Measurements from ENCODE around the gene MGST2.

The MGST2 gene

DNA sequence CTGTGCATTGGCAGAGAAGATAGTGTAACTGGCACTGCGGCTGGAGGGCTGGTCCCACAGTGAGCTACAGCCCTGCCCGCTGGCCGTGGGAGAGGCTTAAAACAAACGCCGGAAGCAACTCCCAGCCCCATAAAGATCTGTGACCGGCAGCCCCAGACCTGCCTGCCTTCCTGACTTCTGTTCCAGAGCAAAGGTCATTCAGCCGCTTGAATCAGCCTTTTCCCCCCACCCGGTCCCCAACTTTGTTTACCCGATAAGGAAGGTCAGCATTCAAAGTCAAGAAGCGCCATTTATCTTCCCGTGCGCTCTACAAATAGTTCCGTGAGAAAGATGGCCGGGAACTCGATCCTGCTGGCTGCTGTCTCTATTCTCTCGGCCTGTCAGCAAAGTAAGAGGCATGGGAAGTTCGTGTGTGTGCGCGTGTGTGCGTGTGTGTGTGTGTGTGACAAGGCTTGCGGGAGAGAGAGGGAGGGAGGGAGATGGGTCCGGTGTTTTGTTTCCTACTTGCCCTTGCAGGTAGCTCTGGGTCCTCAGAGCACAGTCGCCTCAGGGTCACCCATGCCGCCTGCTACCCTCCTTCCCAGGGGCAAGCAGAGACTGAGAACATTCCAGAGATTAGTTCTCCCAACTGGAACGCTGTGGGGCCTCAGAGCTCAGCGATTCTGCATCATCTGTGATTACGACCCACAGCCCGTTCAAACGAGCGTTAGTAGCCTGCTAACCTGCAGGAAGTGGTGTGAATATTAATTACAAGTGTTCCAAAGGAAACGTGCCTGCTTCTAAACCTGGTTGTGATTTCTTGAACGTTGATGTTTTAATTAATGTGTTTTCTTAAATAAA is at the start of gene MGST2:
TSS of gene MGST2 (plus strand) at position 130 of the 840 bp plus-strand sequence. CDS start at position 331, 201 bp downstream.
- Histone ChIP-seq H3K4me1 (ENCODE audit: control insufficient read depth, insufficient read depth, low read length) (peaks cover 50% of the 10 kb centered on the region), H3K36me3 (ENCODE audit: control insufficient read depth, insufficient read depth, low read length) (no peaks in the 10 kb centered on the region), H3K4me3 (ENCODE audit: low read length) (peak within 1 kb of the TSS; percentile 94), H3K9me3 (ENCODE audit: control insufficient read depth, low read length) (no peaks in the 10 kb centered on the region), H3K9ac (ENCODE audit: low read length) (peak within 1 kb of the TSS; percentile 91), H3K27me3 (ENCODE audit: control insufficient read depth, insufficient read depth, low read length) (no peaks in the 10 kb centered on the region)

DNA sequence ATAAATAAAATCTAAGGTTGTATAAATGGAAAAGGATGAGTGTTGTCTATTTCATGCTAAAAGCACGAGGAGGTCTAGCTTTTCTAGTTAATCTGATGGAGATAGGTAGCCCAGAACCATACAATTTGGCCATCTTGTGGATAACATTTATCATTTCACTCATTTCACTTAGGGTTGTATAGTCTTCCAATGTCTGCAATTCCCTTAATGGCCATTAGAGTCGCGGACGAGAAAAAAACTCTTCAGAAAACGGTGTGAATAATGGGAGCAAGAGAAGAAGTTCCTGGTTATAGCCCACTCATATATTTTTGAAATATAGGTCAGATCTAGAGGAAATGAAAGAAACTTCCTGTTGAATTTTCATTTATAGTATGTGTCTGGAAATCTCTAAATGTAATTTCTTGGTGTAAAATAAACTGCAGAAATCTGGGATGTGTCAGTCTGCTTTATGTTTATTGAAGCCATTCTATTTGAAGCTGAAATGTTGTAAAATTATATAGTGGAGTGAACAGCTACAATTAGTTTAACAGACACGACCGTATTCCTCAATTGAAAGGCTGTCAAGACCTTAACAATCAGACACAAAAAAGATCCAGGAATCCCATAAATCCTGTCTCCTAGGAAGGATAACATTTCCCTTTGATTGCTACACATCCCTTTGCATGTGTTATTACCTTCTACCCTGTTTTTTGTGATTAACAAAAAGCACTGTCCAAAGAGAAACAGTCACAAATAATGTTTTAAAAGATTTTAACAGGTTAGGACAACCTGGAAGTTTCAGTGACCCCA is 47.7 kb upstream of the MGST2 start:
- no peaks in the 10 kb centered on the region for H3K9me3 ChIP-seq (ENCODE audit: control insufficient read depth, low read length)
- H3K27me3 ChIP-seq (ENCODE audit: control insufficient read depth, insufficient read depth, low read length): no peaks in the 10 kb centered on the region
- H3K4me3 ChIP-seq (ENCODE audit: low read length): no peak overlapping the region
- H3K4me1 ChIP-seq (ENCODE audit: control insufficient read depth, insufficient read depth, low read length): no peaks in the 10 kb centered on the region
- no peak overlapping the region for H3K9ac ChIP-seq (ENCODE audit: low read length)
- no peaks in the 10 kb centered on the region for H3K36me3 ChIP-seq (ENCODE audit: control insufficient read depth, insufficient read depth, low read length)

- no peaks in the 10 kb centered on the region for H3K9me3 ChIP-seq (ENCODE audit: control insufficient read depth, low read length)
- no peak overlapping the region for H3K4me3 ChIP-seq (ENCODE audit: low read length)
- H3K9ac ChIP-seq (ENCODE audit: low read length): no peak overlapping the region
- H3K27me3 ChIP-seq (ENCODE audit: control insufficient read depth, insufficient read depth, low read length): no peaks in the 10 kb centered on the region
- H3K4me1 ChIP-seq (ENCODE audit: control insufficient read depth, insufficient read depth, low read length): no peaks in the 10 kb centered on the region
- no peaks in the 10 kb centered on the region for H3K36me3 ChIP-seq (ENCODE audit: control insufficient read depth, insufficient read depth, low read length)
Observed at GRCh38 chr4:139619644-139620043, 46.0 kb upstream of the MGST2 start.

DNA sequence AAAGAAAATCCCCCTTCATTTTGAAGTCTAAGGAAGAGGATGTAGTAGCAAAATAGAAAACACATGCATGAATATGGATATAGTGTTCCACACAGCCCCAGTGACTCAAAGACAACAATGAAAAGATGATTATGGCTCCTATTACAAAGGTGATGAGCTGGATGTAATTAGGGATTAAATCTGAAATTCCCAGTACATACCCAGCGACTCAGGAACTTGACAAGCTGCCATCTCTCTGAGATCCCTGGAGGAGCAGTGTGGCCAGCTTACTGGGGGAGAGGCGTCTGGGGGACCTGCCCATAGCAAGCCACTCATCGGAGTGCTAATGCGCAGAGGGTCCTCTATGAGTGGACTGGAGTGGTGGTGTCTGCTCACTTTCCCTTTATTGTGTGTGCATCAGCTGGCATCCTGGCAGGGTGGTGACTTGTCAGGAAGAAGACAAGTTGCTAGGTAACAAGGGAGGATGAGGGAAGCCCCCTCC is 42.7 kb upstream of the MGST2 start:
- Histone ChIP-seq H3K9ac (ENCODE audit: low read length) (no peak overlapping the region), H3K4me3 (ENCODE audit: low read length) (no peak overlapping the region), H3K4me1 (ENCODE audit: control insufficient read depth, insufficient read depth, low read length) (peaks cover 3% of the 10 kb centered on the region), H3K36me3 (ENCODE audit: control insufficient read depth, insufficient read depth, low read length) (no peaks in the 10 kb centered on the region), H3K9me3 (ENCODE audit: control insufficient read depth, low read length) (no peaks in the 10 kb centered on the region), H3K27me3 (ENCODE audit: control insufficient read depth, insufficient read depth, low read length) (no peaks in the 10 kb centered on the region)

- H3K36me3 ChIP-seq (ENCODE audit: control insufficient read depth, insufficient read depth, low read length): no peaks in the 10 kb centered on the region
Observed at GRCh38 chr4:139624441-139625092, 41.1 kb upstream of the MGST2 start.

DNA sequence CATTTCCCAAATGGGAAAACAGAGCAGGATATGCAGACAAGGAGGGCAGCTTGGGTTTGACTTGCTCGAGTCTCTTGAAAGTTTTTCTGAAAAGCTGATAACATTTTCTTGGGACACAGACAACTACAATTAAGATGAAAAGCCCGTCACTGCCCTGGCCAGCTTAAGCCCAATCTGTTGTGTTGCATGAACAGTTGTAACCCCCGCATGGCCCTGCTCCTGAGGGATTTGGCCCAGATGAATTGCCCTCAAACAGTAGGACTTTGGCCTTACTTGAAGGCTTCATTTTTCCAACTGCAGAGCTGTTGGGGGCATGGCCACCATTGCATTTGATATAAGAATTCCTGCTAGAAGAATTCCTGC is 40.5 kb upstream of the MGST2 start:
- H3K36me3 ChIP-seq (ENCODE audit: control insufficient read depth, insufficient read depth, low read length): no peaks in the 10 kb centered on the region
- H3K27me3 ChIP-seq (ENCODE audit: control insufficient read depth, insufficient read depth, low read length): no peaks in the 10 kb centered on the region
- H3K9me3 ChIP-seq (ENCODE audit: control insufficient read depth, low read length): no peaks in the 10 kb centered on the region
- no peak overlapping the region for H3K4me3 ChIP-seq (ENCODE audit: low read length)
- H3K4me1 ChIP-seq (ENCODE audit: control insufficient read depth, insufficient read depth, low read length): peaks cover 4% of the 10 kb centered on the region
- no peak overlapping the region for H3K9ac ChIP-seq (ENCODE audit: low read length)

More at GRCh38 chr4:139624441-139625092, 41.1 kb upstream of the MGST2 start:
- H3K9ac ChIP-seq (ENCODE audit: low read length): no peak overlapping the region
- H3K27me3 ChIP-seq (ENCODE audit: control insufficient read depth, insufficient read depth, low read length): no peaks in the 10 kb centered on the region
- H3K4me3 ChIP-seq (ENCODE audit: low read length): no peak overlapping the region
- peaks cover 4% of the 10 kb centered on the region for H3K4me1 ChIP-seq (ENCODE audit: control insufficient read depth, insufficient read depth, low read length)
- H3K9me3 ChIP-seq (ENCODE audit: control insufficient read depth, low read length): no peaks in the 10 kb centered on the region

GRCh38 chr4:139625482-139625881 is 40.1 kb upstream of the MGST2 start:
- Histone ChIP-seq H3K27me3 (ENCODE audit: control insufficient read depth, insufficient read depth, low read length) (no peaks in the 10 kb centered on the region), H3K9ac (ENCODE audit: low read length) (no peak overlapping the region), H3K36me3 (ENCODE audit: control insufficient read depth, insufficient read depth, low read length) (no peaks in the 10 kb centered on the region), H3K9me3 (ENCODE audit: control insufficient read depth, low read length) (no peaks in the 10 kb centered on the region), H3K4me3 (ENCODE audit: low read length) (no peak overlapping the region), H3K4me1 (ENCODE audit: control insufficient read depth, insufficient read depth, low read length) (peaks cover 4% of the 10 kb centered on the region)

DNA sequence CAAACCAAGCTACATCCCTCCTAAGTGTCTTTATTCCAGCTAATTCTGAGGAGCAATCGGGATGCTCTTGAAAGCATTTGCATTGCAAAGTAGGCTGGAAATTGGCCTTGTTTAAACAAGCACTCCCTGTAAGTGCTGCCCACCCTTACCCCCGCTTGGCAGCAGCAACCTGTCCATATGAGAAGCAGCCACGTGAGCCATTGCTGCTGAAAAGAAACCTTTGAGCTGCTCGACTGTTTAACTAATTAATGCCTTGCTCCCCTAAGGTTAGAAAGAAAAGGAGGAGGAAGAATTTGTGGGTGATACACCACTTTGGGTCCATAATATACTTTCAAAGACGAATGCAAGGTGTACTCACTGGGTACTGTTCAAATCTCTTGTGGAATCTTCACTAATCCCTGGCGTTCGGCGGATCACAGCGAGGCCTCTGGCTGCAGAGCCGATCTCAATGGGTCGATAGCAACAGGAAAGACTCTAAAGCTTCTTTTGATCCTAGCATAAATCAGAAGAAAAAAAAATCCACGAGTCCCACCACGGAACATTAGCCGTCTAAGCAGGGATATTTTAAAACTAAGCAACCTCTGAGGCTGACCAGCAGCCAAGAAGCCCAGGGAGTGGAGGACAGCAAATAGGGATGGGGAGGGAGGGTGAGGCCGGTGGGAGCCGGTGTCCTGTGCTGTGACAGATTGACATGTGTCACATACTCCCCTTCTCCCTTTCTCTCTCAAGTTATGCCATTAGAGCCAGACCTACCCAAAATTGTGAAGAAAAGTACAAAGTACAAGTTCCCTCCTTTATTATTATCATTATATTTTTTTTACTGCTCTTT is 37.2 kb upstream of the MGST2 start:
- Histone ChIP-seq H3K27me3 (ENCODE audit: control insufficient read depth, insufficient read depth, low read length) (no peaks in the 10 kb centered on the region), H3K36me3 (ENCODE audit: control insufficient read depth, insufficient read depth, low read length) (no peaks in the 10 kb centered on the region), H3K4me3 (ENCODE audit: low read length) (no peak overlapping the region), H3K9me3 (ENCODE audit: control insufficient read depth, low read length) (no peaks in the 10 kb centered on the region), H3K4me1 (ENCODE audit: control insufficient read depth, insufficient read depth, low read length) (peaks cover 4% of the 10 kb centered on the region), H3K9ac (ENCODE audit: low read length) (no peak overlapping the region)

DNA sequence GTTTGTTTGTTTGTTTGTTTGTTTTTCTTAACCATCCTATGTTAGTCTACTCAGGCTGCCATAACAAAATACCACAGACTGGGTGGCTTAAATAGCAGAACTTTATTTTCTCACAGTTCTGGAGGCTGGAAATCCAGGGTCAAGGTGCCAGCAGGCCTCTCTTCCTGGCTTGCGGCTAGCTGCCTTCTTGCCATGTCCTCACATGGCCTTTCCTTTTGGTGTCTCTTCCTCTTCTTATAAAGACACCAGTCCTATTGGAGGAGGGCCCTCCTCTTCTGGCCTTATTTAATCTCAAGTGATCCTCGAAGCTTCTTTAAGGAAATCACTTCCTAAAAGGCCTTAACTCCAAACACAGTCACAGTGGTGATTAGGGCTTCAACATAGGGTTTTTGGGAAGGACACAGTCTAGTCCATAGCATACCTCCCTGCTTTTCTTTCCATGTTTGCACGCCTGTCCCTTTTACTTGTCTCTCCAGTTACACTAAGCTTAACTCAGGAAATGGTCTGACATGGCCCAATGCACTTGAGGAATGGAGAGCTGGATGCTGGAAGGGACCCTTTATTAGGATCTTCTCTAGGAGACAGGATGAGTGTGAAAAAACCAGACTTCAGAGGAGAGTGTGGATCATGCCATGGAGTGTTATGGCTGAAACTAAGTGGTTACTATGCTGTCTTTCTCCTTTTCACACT is 36.0 kb upstream of the MGST2 start:
- H3K4me1 ChIP-seq (ENCODE audit: control insufficient read depth, insufficient read depth, low read length): peaks cover 4% of the 10 kb centered on the region
- no peaks in the 10 kb centered on the region for H3K36me3 ChIP-seq (ENCODE audit: control insufficient read depth, insufficient read depth, low read length)
- no peaks in the 10 kb centered on the region for H3K27me3 ChIP-seq (ENCODE audit: control insufficient read depth, insufficient read depth, low read length)
- no peak overlapping the region for H3K4me3 ChIP-seq (ENCODE audit: low read length)
- no peaks in the 10 kb centered on the region for H3K9me3 ChIP-seq (ENCODE audit: control insufficient read depth, low read length)
- H3K9ac ChIP-seq (ENCODE audit: low read length): no peak overlapping the region

- Histone ChIP-seq H3K27me3 (ENCODE audit: control insufficient read depth, insufficient read depth, low read length) (no peaks in the 10 kb centered on the region), H3K36me3 (ENCODE audit: control insufficient read depth, insufficient read depth, low read length) (no peaks in the 10 kb centered on the region), H3K4me3 (ENCODE audit: low read length) (no peak overlapping the region), H3K9me3 (ENCODE audit: control insufficient read depth, low read length) (no peaks in the 10 kb centered on the region), H3K9ac (ENCODE audit: low read length) (no peak overlapping the region), H3K4me1 (ENCODE audit: control insufficient read depth, insufficient read depth, low read length) (peaks cover 4% of the 10 kb centered on the region)
Observed at GRCh38 chr4:139630126-139630495, 35.5 kb upstream of the MGST2 start.

DNA sequence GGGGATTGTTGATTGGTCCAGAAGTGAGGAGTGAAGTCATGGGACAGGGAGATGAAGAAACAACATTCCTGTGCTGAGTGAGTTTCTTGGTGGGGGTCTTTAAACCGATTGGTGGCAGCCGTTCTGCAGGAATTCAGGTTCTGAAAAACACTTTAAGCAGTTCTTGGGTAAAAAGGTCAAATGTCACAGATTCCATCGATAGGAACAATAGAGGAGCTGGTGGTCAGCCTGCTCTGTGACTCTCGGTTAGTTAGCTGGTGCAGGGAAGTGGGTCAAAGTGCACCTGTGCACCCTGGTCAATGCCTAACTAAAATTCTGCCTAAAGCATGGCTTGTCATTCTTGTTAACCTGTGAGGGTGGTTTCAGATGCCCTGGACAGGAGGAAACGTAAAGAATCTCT is 34.6 kb upstream of the MGST2 start:
- Histone ChIP-seq H3K36me3 (ENCODE audit: control insufficient read depth, insufficient read depth, low read length) (no peaks in the 10 kb centered on the region), H3K9me3 (ENCODE audit: control insufficient read depth, low read length) (no peaks in the 10 kb centered on the region), H3K4me3 (ENCODE audit: low read length) (no peak overlapping the region), H3K27me3 (ENCODE audit: control insufficient read depth, insufficient read depth, low read length) (no peaks in the 10 kb centered on the region), H3K4me1 (ENCODE audit: control insufficient read depth, insufficient read depth, low read length) (peaks cover 4% of the 10 kb centered on the region), H3K9ac (ENCODE audit: low read length) (no peak overlapping the region)

Data from mucosa of stomach (tissue), 1 donor.